ENCODE results near the gene CEP135. TPM values are rescaled to one million over a fixed set of nuclear protein-coding genes. Genes with fewer than 3 reads are reported as not detected.

Gene CEP135
- total RNA-seq, 1 donor from 2014 or later, result 15.5 TPM

DNA sequence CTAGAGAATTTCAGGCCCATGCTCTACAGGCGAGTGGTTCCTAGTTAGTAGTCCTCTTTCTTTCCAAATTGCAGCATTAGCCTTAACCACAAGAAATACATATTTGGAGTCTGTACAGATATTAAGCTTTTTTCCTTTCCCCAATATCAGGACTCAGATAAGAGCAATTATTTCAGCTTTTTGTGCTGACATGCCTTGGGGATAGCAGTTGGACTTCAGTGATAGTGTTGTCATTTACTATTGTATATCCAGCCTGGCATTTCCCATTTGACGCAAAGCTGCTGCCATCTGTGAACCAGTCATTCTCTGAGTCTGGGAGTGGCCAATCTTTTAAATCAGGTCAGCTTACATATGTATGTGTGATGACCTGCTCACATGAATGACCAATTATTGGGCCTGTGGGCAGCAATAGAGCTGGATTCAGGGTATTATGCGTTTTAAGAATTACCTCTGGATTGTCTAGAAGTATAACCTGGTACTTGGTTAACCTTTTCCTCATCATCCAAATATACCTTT lies 6.8 kb upstream of the CEP135 start:
- Mint-ChIP-seq H3K9me3 (peaks cover 11% of the 10 kb centered on the region), H3K27ac (no peak overlapping the region), H3K36me3 (no peaks in the 10 kb centered on the region), H3K4me1 (peaks cover 3% of the 10 kb centered on the region), H3K4me3 (no peak overlapping the region), H3K27me3 (ENCODE audit: low read depth) (no peaks in the 10 kb centered on the region)
- no peak for DNase-seq (ENCODE audit: low spot score in 2 of 2, unreplicated experiment in 2 of 2)
- no peak for TF ChIP-seq CTCF (IDR thresholded peaks at IDR 0.05; ENCODE audit: unreplicated experiment)

- H3K36me3 Mint-ChIP-seq, result peaks cover under 1% of the 10 kb centered on the region
- TF ChIP-seq CTCF (IDR thresholded peaks at IDR 0.05; ENCODE audit: unreplicated experiment), result no peak
- DNase-seq (ENCODE audit: low spot score in 2 of 2, unreplicated experiment in 2 of 2), result no peak
- peak overlapping the region; percentile 28 for H3K4me3 Mint-ChIP-seq
- peak overlapping the region; percentile 96 for H3K27ac Mint-ChIP-seq
- H3K4me1 Mint-ChIP-seq, result peaks cover 30% of the 10 kb centered on the region
- H3K27me3 Mint-ChIP-seq (ENCODE audit: low read depth), result no peaks in the 10 kb centered on the region
- no peaks in the 10 kb centered on the region for H3K9me3 Mint-ChIP-seq
These were observed 1.4 kb upstream of the CEP135 start for GRCh38 chr4:55947254-55947882.

DNA sequence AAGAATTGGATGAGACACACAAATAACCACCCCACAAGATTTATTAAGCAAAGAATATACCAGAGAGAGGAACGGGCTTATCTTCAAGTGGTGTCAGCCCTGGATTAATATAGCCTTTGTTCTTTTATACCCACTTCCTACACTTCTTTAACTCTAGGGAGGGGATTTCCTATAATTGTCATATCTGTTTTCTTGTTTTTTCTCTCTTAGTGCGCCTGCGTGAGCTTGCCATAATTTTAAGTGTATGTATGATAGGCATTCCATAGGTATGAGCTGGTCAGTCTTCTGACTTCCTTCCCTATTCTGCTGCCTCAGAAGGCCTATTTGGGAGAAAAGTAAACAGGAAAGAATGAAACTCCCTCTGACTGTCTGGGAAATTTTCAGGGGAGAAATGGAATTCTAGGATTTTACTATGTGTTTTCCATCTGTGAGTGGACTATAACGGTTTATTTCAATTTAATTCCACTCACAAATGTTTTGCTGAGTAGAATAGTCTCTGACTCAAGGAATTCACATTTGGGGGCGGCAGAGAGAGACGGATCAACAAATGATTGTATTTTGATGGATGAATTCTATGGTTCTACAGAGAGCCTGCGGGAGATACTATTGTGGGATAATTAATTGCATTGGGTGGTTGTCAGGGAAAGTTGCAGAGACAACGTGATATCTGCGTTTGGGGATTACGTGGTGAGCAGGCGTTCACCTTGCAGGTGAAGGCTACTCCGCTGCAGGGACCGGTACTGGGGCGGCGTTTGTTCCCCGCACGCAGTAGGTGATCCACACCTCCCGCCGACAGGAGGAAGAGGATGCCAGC lies 626 bp upstream of the CEP135 start:
- Mint-ChIP-seq H3K4me3 (peak overlapping the region; percentile 68), H3K27me3 (ENCODE audit: low read depth) (no peaks in the 10 kb centered on the region), H3K36me3 (peaks cover 1% of the 10 kb centered on the region), H3K9me3 (no peaks in the 10 kb centered on the region), H3K27ac (peak overlapping the region; percentile 96), H3K4me1 (peaks cover 30% of the 10 kb centered on the region)
- DNase-seq (ENCODE audit: low spot score in 2 of 2, unreplicated experiment in 2 of 2), result peak in 1 of 2 experiments; percentile 42
- TF ChIP-seq CTCF (IDR thresholded peaks at IDR 0.05; ENCODE audit: unreplicated experiment), result no peak

- Mint-ChIP-seq H3K9me3 (no peaks in the 10 kb centered on the region), H3K27me3 (ENCODE audit: low read depth) (no peaks in the 10 kb centered on the region), H3K36me3 (peaks cover 8% of the 10 kb centered on the region), H3K27ac (peak overlapping the region; percentile 72), H3K4me3 (peak overlapping the region; percentile 68), H3K4me1 (peaks cover 30% of the 10 kb centered on the region)
- DNase-seq (ENCODE audit: low spot score in 2 of 2, unreplicated experiment in 2 of 2), result no peak
- no peak for TF ChIP-seq CTCF (IDR thresholded peaks at IDR 0.05; ENCODE audit: unreplicated experiment)
These were observed 697 bp downstream of the CEP135 start for GRCh38 chr4:55949482-55949802.

- Mint-ChIP-seq H3K27me3 (ENCODE audit: low read depth) (no peaks in the 10 kb centered on the region), H3K4me3 (no peak overlapping the region), H3K9me3 (no peaks in the 10 kb centered on the region), H3K4me1 (peaks cover 38% of the 10 kb centered on the region), H3K36me3 (peaks cover 20% of the 10 kb centered on the region), H3K27ac (no peak overlapping the region)
- no peak for TF ChIP-seq CTCF (IDR thresholded peaks at IDR 0.05; ENCODE audit: unreplicated experiment)
- DNase-seq (ENCODE audit: low spot score in 2 of 2, unreplicated experiment in 2 of 2), result no peak
These were observed 2.6 kb downstream of the CEP135 start for GRCh38 chr4:55951191-55951922.

Measured in mesothelial cell of epicardium (in vitro differentiated cells).